NCI-H128 (cell line): Measurements from ENCODE around the gene IFIT1B.
"Not testable (repeated sequence)": the region's sequence is repeated elsewhere in the genome, so short reads cannot be mapped to it uniquely, and the experiment has no call there.

Experiments
- DNase-seq: peaks from one replicate; lab custom pipeline; 2025; ENCODE audit not compliant: unreplicated experiment; lab: John Stamatoyannopoulos, UW

Gene IFIT1B

DNA sequence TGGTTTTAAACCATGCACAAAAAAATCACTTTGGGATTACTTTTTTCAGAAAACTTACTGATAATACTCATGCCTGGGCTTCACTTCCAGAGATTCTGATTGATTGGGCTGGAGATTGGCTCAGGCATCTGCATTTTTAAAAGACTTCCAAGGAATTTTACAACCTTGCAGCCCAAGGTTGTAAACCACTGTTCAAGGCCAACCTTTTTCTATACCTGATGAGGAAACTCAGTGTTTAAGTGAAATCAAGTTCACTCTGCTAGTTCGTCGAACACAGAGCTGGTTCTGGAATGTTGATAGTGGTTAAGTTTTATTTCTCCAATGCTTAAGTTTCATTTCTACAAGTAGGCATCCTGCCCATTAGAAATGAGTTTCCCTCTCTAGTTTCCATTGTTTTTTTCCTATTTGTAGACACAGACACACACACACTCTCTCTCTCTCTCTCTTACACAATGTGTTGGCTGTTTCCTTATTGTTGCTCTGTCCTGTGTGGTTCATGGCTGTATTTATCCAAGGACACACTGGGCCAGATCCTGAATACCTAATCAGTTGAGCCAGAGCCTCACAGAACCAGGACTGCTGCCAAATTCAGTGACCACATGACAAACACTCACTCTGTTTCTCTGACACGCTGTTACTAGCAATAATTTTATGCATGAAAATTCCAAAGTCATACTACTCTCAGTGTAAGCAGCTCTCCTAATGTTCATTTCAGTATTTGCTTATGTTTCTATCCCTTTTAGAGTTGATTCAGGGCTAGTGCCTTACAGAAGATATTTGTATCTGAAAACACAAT, 3.7 kb upstream of the IFIT1B start:
- no peak for DNase-seq

DNA sequence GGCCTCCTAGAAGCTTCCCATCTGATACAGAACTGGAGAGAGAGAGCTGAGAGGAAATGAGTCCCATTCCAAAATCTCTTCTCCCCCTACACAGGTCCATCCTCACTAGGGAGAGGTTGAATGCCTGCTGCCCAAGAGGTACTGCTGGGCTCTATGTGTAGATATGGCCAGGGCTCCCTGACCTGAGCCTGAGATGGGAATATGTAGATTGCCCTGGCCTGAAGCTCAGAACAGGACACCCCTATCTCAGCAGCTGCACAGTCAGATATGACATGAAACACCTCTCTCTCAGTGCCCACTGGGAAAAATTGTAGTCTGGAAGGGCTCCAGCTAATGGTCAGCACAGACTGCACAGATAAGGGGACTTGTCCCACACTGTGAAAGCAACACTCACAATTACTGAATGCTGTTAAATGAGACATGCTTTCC, 3.1 kb upstream of the IFIT1B start:
- no peak for DNase-seq

DNA sequence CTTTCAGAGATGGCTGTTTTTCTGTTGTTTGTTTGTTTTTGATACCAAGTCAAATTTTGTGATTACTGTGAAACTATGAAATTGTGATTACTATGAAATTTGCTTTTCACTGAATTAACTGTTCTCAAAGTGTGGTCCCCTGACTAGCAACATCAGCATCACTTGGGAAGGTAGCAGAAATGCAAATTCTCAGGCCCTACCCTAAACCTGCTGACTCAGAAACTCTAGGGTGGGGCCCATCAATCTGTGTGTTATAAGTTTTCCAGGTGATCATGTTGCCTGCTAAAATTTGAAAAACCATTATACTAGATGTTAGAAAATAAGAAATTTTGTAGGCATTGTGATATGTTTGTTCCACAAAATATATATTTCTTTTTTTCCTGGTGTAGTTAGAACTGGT, 1.2 kb downstream of the IFIT1B start:
- DNase-seq, result no peak

DNA sequence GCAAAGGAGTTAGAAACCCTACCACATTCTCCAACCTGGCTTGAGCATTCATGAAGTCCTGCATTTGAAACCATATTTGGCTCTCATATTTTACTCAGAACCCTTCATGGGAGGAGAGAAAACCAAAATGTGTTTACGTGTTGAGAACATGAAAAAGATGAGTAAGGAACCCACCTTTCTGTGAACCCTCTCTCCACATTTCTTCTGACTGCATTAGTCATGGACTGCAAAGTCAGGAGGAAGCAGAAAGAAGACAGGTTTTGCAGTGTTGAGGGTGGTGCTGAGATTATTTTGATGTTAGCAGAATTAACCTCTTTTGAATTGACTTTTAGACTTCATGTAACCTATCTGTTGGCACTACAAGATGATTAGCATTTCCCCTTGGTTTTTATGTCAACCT, 4.9 kb downstream of the IFIT1B start:
- no peak for DNase-seq

DNA sequence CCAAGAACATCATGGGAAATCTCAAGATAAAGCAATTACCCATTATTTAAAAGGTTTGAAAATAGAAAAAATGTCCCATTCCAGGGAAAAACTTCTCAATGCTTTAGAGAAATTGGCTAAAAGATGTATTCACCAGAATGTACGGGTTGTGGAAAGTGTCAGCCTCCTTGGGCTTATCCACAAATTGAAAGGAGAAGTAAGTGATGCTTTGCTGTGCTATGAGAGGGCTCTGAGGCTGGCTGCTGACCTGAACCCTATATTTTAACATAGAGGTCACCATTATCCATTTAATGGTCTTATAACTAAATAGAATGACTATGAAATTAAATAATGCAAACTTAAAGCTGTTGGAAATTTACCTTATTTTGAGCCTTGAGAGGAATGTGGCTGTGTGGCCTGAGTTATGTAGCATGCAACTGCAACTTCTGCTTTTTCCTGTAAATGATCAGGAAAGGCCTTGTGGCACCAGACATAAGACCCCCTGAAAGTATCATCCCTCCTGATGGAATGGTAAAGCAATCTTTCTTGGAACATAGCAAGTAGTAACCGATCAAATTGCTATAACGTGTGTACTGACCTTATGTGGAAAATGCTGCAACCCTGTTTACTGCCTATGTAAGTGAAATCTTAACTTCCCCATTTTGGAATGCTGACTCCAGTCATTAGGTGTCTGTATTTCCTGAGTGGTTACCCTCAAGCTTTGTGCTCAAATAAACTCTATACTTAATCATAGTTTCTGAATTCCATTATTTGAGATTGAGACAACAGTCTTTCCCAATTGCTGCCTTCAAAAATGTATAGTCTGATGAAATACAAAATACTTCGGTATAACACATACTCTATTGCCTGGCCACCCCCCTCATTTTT, 6.9 kb downstream of the IFIT1B start:
- no peak for DNase-seq

DNA sequence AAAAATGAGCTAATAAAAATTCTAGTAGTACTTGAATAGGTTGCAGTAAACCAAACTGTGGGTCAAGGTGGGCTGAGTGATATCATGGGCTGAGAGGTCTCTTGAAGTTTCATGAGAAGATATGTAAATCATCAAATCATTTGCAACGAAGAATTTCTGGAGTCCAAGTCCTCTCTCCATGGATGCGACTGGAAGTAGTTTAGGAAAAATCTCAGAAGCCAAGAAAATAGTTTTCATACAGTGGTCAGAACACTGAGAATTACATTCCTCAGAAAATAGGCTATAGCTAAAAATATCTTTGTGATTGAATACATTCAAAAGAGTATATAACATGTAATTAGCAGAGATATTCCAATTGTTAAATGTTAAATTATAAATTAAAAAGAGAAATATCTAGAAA, 10.9 kb downstream of the IFIT1B start:
- no peak for DNase-seq

DNA sequence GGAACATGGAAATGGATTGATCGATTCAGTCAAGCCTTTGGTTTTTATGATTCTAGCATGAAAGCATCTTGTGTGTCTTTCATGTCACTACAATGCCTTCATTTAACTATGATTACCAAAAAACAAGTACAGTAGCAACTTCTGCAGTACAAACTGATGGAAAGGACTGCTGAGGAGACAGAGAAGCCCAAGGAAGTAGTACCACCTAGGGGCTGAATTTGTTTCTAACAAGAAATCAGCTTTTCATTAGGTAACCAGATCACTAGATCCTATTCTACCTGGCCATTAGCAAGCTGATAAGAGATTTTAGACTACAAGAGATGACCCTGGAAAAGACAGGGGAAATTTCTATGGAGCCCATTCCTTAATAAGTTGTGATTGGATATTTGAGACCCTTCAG, 11.4 kb downstream of the IFIT1B start:
- DNase-seq, result no peak

DNA sequence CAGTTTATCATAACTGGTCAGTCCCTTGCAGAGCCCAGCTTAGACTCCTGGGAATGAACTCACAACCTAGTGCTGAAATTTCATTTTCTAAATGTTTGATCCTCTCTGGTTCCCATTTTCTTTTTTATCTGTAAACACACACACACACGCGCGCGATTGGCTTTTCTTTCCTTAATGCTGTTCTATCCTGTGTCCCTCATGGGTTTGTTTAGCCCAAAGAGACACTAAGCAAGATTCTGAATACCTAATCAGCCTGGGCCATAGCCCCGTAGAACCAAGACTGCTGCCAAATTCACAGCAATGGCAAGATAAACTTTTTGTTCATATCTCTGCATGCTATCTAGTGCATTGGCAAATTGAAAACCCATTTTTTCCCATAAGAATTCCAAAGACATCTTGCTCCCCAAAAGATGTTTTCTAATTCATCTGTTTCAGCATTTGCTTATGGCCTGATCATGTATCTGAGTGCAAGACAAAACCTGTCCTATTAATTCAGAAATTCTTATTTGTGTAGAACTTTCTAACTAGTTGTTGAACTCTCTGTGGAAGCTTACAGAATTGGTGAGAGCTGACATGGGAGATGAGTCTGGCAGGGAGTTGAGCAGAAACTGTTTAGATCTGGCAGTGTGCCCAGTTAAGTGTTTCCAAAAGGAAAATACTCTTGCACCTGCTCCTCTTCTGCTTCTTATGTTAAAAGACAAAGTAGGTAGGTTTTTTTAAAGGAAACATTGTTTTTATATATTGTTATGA, 12.8 kb downstream of the IFIT1B start:
- no peak for DNase-seq

DNA sequence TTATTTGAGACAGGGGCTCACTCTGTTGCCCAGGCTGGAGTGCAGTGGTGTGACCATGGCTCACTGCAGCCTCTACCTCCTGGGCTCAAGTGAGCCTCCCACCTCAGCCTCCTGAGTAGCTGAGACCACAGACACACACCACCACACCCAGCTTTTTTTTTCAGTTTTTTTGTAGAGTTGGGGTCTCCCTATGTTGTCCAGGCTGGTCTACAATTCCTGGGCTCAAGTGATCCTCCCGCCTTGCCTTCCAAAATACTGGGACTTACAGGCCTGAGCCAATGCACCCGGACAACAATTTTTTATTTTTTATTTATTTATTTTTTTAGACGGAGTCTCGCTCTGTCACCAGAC, 13.3 kb downstream of the IFIT1B start:
- not testable (repeated sequence) for DNase-seq

DNA sequence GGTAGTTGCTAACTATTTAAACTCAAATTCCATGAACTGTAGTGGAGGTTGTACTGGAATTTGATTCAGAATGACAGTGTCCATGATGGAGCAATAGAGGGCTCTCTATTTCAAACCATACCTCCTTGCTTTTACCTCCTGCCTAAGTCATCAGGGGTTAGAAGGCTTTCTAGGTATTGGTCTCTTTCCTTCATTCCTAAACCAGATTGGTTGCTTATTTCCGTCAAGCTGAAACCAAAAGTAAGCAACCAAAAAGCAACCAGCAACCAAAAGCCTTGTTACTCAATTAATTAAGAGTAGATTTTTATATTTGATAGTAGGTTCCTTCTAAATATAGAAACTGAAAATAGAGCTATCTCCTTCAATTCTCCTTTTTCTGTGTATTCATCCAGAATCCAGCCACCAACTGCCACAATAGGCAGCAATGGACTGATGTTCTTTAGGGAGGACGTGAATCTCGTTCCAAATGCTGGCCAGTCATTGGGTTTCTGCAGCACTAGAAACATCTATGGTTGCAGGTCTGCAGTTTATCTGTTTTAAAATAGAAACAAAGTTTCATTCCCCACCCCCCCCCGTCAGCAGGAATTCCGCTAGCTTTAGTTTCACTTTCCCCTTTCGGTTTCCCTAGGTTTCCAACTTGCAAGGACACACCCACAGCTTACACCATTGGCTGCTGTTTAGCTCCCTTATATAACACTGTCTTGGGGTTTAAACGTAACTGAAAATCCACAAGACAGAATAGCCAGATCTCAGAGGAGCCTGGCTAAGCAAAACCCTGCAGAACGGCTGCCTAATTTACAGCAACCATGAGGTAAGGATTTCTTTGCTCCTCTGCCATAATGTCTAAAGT, 14.3 kb downstream of the IFIT1B start, which contains the start of gene IFIT1:
Gene IFIT1 (plus strand): TSS at position 717 of the 850 bp plus-strand sequence. CDS start 90 bp downstream, at position 807.
- no peak for DNase-seq

DNA sequence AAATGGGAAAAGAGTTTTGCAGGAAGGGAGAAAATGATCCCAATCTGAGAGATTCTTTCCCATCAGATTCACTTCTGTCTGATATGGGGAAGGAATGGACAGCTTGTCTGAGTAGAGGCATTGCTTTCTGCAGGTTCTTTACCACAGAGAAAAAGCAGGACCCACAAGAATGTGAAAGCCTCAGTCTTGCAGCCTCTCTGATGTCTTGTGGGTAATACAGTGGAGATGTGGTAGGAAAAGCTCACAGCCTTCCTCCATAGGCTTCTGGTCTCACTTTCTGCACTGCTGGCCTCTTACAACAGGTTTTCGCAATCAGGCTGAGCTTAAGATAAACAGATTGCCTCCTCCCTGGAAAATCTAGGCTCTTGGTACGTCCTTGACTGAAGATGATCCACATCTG, 15.1 kb downstream of the IFIT1B start:
- no peak for DNase-seq

DNA sequence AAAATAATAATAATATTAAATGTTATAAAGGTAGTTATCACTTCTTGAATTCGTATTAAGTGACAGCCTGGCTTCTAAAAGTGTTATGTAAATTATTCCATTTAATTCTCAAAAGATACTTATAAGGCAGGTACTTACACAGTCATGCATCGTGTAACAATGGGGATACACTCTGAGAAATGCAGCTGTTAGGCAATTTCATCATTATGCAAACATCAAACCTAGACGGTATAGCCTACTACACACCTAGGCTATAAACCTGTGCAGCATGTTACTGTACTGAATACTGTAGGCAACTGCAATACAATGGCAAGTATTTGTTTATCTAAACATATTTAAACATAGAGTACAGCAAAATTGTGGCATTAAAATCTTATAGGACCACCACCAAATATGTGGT, 16.0 kb downstream of the IFIT1B start:
- no peak for DNase-seq

DNA sequence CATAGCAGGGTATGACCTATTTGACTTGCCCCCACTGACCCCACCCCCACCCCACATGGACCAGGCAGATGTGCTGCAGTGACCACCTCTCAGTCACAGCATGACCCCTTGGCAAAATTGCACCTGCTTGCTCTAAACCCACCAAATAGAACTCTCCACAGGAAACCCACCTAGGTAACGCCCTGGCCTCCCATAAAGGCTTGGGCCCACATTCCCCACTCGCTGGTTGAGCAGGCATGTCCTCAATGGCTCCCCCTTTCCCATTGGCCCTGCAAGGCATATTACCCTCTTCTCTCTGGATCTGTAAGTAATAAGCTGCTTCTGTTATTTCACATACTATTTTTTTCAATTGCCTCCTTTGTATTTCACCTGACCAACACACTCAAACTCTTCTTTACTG, 17.3 kb downstream of the IFIT1B start:
- no peak for DNase-seq

DNA sequence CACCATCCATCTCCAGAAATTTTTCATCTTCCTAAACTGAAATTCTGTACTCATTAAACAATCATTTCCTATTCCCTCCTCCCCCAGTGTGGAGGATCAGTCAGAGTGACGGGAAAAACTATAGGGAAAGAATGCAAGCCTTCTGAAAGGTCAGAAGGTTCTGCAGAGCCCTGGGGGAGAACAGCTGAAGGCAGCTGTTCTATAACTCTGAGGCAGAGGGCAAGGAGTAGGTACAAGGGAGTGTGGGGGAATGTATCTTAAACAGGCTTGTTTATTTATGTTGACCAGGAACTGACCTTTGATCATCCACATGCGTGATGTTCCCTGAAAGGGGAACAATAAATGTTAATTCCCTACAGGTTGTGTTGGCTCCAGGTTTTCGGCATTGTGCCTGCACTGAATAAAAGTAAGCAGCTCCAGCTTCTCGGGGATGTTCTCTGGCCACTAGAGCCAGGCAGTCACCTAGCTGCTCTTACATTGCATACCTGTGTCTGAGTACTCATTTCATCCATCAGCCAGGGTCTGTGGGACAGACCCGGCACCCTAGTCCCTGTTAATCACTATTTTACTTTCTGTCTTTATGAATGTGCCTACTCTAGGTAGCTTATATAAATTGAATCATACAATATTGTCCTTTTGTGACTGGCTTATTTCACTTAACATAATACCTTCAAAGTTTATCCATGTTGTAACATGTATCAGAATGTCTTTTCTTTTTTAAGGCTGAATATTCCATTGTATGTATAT, 20.3 kb downstream of the IFIT1B start:
- DNase-seq, result no peak

DNA sequence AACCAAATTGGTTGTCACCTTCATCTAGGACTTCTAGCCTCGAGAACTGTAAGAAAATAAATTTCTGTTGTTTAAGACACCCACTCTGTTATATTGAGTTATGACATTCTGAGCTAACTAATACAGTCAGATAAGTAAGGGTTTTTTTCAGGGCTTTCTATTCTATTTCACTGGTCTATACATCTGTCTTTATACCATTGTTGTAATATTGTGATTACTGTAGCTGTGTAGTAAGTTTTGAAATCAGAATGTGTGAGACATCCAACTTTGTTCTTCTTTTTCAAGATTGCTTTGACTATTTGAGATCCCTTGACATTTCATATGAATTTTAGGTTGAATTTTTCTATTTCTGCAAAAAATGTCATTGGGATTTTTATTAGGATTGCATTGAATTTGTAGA, 22.1 kb downstream of the IFIT1B start:
- no peak for DNase-seq

DNA sequence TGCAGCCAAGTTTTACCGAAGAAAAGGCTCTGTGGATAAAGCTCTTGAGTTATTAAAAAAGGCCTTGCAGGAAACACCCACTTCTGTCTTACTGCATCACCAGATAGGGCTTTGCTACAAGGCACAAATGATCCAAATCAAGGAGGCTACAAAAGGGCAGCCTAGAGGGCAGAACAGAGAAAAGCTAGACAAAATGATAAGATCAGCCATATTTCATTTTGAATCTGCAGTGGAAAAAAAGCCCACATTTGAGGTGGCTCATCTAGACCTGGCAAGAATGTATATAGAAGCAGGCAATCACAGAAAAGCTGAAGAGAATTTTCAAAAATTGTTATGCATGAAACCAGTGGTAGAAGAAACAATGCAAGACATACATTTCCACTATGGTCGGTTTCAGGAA, 25.2 kb downstream of the IFIT1B start:
- no peak for DNase-seq

DNA sequence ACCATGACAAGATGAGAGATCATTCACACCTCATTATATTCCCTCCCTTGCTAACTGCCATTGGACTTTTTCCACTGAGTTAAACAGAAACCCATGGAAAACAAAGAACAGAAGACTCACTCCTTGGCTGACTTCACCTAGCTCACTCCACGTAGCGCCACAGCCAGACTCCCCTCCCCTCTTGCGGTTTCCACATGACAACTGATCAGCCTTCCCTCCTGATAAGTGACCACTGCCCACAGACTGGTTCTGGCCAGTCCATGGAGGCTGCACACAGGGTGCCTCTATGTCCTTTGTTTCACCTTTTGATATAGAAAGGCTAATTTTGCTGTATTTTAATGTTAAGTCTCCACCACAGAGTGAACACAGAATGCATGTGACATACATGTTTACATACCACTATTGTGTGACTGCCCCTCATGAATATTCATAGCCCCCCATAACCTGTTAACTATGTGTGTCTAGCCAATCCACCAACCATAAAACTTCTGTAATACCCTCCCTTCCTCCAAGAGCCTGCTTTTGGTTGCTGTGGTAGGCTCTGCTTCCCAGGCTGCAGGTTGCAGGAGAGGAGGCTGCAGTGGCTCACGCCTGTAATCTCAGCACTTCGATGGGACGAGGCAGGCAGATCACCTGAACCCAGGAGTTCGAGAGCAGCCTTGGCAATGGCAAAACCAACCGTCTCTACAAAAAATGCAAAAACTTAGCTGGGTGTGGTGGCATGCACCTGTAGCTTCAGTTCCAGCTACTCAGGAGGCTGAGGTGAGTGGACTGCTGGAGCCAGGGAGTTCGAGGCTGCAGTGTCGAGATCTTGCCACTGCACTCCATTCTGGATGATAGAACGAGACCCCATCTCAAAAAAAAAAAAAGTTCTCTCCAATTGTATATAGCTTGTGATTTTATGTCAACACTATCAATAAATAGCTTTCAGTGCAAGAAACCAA, 26.5 kb downstream of the IFIT1B start:
- DNase-seq, result no peak

DNA sequence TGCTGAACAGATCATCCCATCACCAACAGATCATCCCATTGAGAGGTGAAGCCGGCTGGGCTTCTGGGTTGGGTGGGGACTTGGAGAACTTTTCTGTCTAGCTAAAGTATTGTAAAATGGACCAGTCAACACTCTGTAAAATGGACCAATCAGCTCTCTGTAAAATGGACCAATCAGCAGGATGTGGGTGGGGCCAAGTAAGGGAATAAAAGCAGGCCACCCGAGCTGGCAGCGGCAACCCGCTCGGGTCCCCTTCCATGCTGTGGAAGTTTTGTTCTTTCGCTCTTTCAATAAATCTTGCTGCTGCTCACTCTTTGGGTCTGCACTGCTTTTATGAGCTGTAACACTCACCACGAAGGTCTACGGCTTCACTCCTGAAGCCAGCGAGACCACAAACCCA, 28.3 kb downstream of the IFIT1B start:
- not testable (repeated sequence) for DNase-seq

DNA sequence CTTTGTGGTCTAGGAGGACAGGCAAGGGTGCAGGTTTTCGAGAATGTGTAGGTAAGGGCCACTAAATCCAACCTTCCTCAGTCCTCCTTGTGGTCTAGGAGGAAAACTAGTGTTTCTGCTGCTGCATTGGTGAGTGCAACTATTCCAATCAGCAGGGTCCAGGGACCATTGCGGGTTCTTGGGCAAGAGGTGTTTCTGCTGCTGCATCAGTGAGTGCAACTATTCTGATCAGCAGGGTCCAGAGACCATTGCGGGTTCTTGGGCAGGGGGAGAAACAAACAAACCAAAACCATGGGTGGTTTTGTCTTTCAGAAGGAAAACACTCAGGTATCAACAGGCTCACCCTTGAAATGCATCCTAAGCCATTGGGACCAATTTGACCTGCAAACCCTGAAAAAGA, 29.9 kb downstream of the IFIT1B start:
- DNase-seq, result not testable (repeated sequence)
